NCI-H69 (cell line): ENCODE data around the gene GPR37.
A peak's percentile ranks its signal among the peaks of the same experiment; 100 is the strongest.

Experiments used
- DNase-seq: peaks from one replicate; lab custom pipeline; 2025; lab: John Stamatoyannopoulos, UW

Gene GPR37, protein sequence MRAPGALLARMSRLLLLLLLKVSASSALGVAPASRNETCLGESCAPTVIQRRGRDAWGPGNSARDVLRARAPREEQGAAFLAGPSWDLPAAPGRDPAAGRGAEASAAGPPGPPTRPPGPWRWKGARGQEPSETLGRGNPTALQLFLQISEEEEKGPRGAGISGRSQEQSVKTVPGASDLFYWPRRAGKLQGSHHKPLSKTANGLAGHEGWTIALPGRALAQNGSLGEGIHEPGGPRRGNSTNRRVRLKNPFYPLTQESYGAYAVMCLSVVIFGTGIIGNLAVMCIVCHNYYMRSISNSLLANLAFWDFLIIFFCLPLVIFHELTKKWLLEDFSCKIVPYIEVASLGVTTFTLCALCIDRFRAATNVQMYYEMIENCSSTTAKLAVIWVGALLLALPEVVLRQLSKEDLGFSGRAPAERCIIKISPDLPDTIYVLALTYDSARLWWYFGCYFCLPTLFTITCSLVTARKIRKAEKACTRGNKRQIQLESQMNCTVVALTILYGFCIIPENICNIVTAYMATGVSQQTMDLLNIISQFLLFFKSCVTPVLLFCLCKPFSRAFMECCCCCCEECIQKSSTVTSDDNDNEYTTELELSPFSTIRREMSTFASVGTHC

DNA sequence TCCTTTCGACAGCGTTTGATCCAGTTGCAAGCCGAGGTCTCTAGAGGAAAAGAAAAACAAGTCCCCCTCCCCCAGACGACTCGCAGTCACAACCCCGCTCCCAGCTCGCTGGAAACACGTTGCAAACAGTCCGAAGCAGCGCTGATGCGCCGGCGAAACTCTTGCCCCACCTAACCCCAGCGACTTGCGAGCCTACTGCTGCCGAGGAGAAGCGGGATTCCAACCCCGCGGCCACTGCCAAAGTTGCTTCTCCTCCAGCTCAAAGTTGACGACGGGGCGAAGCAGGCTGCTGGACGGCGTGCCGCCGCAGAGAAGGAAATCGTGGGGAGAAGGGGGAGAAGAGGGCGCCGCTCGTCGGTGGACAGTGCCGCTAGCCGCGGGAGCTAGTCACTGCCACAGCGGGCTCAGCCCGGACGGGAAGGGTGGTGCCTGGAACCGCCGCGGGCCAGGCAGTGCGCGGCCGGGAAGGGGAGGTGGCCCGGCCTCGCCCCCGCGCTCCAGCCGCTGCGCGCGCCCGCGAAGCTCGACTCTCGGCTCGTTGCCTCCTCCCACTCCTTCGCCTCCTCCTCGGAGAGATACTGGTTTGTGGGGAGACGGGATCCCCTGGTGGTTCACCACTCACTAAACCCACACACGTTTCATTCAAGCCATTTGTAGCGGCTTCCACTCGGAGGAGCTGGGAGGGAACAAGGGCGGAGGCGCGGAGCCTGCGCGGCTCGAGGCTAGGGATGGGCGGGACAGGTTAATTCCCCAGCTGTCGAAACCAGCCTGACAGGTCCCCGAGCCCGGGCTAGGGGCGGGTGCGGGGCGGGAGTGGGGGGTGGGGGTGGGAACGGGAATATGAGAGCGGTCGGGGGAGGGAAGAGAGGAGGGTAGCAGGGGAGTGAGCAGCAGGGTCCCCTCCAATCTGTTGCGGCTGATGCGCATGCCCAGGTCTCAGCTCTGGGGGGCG is at the start of gene GPR37:
Gene GPR37, minus strand, starts transcription at position 392 of the 952 bp plus-strand sequence. CDS start 816 bp downstream, outside the sequence.
- peak; percentile 96 for DNase-seq

DNA sequence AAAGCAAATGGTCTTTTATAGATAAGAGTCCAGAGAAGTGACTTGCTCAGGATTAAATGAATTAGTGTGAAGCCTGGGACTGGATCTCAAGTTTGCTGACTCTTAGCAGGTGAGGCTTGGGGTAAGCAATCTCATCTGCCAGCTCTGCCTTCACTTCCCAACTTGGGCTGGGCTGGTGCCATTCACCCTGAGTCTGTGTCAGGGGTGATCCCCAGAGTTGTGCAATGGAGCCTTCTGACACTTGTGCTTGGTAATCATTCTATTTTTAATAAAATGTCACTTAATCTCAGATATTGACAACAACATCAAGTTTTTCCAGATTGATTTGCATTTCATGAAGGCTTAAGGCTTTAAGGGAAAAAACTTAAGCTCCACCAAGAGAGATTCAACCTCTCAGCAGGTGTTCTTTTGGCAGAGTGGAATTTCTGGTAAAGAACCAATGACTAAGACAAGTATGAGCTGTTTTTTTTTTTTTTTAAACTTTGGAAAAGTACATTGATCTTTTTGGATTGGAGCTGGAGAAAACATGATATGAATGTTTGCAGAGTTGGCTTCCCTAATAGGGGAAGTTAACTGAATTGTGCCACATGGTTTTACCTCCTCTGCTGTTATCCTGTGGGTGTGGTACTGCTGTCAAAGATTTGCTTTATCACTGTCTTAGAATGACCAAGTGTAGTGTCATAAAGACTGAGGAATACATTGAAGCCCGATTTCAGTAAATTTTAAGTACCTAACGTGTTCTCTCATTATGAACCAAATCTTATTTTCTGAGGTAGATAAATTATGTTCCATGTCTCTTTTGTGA is 48.6 kb upstream of the GPR37 start:
- no peak for DNase-seq

DNA sequence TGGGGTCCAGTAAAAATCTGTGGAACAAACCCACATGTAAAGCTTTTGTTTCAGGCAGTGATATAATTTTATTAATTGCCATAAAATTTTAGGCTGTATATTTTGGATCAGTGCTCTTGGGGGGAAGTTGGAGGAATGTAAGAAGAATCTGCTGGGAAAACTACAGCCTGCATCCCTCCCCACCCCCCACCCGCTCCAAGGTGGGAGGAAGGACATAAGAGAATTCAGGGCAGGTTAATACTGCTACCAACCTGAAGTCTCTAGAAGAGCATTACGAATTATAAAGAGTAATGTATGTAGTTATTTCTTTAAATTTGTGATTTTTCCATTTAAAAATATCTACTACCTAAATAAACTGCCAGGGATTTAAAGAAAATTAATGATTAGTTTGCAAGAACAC is 47.2 kb upstream of the GPR37 start:
- no peak for DNase-seq

DNA sequence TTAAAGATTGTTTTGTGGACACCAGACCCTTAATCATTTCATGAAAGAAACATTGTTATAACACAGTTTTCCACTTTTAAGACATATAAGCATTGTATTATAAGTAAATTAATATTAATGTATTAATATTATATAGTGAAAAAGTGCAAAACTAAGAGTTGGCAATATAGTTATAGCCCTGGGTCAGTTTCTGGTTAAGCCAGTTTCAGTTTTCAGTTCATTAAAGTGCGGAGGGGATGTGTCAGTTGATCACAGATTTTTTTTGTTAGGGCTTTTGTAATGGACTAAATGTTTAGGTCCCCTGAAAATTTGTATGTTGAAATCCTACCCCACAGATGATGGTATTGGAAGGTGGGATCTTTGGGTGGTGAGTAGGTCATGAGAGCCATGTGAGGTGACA is 45.7 kb upstream of the GPR37 start:
- DNase-seq, result no peak

DNA sequence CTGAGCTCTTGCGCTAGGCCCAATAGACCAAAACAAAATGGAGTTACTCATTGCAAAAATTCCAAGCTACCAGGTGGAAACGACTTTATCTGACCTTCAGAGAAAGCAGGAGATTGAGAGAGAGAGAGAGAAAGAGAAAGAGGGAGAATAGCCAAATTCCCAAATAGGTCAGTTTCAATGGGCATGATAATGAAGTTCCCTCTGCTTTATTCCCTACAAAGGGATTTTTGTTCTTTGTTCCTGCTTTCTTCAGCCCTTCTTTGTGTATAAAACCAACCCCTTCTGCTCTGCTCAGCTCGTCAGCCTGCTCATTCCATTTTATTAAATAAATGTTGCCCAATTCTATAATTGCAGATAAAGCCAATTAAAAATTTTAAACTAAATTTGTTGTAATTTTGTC is 45.0 kb upstream of the GPR37 start:
- no peak for DNase-seq

DNA sequence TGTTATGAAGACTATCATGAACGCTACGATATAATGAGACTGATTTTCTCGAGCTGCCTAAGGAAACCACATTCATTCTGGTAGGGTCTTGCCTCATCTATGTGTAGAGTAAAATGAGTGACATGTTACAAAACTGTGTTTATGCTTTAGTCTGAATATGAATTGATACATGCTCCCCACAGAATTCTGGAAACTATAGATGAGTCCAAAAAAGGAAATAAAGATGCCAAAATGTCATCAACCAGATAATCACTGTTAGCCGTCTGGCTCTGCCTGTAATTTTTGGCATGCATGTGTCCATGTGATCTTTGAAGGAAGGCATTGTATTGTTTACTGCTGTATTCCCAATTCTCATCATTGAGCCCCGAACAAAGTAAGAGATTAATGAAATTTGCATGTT is 42.6 kb upstream of the GPR37 start:
- DNase-seq, result no peak

DNA sequence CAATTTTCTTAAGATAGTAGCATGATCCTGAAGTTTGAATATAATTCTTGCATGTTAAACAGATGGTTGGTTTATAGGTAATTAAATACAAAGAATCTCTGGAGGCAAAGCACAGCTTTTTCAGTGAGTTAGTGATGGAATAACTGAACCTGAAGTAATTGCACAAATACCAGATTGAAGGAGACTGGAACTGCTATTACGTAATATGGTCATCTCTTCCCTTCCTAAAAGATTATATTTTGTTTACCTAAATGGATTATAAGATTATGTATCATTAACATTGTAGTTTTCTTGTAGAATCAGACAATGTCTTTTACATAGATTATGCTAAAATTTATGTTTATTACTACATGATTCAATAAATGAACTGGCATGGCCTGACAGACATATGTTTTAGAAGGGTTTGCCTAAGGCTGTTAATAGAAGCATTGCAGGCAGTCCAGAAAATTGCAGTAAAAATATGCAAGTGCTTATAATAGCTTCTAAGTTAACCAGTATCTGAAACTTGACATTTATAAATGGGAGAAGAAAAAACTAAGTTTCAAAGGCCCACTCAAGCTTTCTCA is 35.8 kb upstream of the GPR37 start:
- DNase-seq, result peak; percentile 60

DNA sequence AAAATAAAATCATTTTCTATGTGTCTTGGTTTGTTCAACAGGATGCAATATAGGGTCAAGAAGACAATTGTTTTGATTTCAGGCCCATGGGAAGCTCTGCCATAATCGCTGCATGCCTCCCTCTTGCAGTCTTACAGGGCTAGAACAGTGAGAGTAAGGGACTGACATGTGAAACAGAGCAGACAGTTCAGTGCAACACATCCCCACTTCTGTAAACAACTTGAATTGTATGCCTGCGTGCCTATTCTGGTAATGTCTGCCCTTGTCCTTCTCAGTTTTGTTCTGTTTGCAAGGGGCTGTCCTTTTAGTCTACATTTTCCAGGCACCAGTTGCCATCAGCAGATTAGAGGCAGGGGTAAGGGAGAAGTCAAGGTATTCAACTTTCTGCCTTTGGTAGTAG is 34.8 kb upstream of the GPR37 start:
- DNase-seq, result no peak

DNA sequence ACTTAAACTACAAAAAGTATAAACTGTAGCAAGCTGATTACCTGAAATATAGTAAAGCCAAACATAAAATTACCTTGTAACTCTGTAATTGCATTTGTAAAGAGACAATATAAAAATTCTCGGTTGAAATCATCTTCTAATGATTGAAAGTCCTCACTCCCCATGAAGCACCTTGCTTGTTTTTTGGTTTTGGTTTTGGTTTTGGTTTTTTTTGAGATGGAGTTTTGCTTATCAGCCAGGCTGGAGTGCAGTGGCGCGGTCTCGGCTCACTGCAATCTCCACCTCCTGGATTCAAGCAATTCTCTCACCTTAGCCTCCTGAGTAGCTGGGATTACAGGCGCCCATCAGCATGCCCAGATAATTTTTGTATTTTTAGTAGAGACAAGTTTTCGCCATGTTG is 33.9 kb upstream of the GPR37 start:
- DNase-seq, result no peak

DNA sequence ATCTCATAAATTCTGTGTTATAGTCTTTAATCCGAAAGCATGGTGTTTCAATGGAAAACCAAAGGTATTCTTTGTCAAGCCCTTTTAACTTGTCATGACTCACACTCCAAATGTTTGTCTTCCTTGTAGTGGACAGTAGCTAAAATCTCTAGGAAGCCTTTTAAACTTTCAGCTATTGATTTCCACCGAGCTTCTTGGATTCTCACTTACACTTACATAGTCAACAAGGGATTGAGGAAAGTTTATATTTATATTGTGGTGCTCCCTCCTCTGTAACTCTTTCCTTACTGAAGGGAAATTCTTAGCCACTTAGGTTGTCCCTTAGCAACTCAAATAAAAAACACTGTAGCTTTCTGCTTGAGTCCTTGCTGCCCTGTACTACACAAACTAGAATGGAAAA is 31.2 kb upstream of the GPR37 start:
- no peak for DNase-seq

DNA sequence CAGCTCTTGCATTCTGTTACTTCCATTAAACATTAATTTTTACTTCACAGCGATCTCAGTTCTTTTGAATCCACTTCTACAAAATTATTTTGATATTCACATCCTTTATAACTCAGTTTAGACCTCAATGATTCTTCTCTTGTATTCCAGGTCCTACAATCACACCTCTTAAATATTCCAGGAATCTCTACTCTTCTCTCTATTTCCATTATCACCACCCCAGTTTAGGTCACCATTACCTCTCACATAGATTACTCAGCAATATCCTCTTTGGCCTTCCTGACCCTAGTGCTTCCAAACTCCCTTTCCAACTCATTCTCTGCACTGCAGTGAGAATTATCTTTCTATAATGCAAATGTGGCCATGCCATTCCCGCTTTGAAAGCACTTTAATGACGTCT is 27.1 kb upstream of the GPR37 start:
- DNase-seq, result no peak

DNA sequence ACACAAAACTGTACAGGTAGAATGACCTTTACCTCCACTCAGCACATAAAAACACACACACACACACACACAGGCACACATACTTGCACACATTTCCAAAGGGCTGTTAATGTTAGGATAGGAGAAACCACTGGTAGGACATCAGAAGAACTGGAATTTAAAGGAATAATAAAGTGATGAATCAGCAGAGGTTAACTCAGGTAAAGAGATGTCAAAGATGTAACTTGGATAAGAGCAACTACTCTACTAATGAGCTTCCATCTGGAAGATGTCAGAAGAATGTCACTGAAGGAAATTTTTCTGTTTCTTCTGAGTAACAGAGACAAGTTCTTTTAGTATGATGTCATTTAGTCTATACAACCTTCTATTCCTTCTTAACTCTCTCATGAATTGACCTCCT is 26.4 kb upstream of the GPR37 start:
- no peak for DNase-seq

DNA sequence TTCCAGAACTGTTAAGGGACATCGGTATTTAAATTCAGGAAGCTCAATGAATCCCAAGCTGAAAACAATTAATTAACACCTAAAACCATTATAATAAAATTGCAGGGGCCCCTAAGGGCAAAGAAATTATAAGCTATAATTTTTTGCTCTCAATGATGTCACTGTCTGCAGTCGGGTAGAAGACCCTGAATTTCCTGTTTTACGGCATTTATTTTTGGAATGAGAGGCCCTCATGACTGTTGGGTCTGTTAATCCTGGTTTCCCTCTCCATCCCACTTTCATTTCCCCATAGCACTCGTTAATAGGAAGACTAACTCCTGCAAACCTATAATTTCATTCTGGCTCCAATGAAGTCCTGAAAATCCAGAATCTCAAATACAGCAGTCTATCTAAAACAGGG is 25.8 kb upstream of the GPR37 start:
- no peak for DNase-seq

DNA sequence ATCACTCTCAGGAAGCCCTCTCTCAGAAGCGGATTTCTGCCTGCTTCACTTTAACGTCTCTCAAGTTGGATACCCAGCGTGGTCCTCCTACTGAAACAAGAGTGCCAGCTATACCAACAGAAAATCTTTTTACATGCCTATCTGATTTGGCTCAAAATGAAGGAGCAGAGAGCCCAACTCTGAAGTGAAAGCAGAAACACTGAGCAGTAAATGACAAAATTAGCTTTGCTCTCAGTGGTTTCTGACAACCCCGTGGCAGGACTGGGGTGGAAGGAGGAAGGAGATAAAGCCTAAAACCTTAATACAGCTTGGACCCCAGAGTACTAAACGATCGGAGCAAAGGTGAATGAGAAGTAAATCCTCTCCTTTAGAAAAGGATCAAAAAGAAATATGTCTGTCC is 25.1 kb upstream of the GPR37 start:
- DNase-seq, result no peak

DNA sequence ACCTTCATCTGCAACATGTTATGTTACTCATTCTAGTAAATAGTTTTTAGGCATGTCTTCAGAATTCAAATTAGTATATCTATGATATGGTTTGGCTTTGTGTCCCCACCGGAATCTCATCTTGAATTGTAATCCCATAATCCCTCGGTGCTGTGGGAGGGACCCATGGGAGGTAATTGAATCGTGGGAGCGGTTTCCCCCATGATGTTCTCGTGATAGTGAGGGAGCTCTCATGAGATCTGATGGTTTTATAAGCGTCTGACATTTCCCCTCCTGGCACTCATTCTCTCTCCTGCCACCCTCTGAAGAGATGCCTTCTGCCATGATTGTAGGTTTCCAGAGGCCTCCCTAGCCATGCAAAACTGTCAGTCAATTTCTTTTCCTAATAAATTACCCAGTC is 20.4 kb upstream of the GPR37 start:
- DNase-seq, result peak; percentile 28

DNA sequence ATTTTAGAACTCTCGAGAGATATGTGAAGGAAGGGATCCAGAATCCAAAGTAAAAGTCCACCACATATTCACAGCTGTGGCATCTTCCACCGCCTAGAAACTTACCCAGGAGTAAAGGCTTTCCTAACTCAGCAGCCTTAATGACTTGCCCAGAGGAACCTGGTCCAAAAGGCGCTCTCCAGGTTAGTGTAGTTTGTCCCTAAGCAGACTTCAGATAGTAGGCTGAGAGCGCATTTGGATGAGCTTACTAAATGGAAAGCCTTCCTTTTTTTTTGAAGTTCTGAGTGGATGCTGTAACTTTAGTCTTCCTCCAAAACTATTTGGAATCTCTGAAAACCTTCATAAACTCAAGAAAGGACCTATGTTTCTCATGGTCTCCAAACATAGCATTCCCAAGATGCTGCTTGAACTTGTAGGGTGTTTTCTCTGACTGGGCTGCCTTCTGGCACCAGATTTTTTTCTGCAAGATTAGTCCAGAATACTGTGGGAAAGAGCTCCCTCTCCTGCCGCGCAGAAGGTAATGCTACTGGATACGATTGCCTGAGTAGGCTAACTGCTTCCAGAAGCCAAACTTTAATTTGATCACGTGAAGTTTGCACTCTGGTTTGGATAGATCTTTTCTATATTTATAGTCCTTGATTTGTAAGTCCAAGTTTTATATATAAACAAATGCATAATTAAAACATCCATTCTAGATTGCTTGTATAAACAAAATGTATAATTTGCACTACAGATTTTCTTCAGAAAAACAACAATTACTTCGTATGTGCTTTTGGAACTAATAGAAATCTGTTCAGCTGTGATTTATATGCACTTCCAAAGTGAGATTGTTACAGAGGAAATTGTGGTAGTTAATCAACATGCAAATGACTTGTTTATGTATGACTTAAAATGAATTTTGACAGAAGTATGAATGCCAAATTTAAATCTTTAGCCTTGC is 19.6 kb upstream of the GPR37 start:
- DNase-seq, result peak; percentile 82

DNA sequence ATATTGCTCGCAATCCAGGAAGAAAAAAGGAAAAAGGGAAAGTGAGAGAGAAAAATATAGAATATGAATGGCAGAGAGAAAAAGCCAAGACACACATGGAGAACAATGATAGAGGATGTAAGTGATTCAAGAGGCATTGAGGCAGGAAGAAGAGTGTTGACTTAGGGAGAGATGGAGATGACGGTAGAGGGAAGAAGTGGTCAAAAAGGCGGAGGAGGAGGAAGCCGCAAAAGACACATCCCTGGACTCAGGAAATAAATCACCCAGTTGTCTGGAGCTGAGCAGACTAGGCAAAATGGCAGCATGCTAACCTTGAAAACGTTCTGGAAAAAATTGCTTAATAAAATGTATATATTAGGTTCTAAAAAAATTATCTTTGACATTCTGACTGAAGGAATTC is 17.7 kb upstream of the GPR37 start:
- DNase-seq, result no peak

DNA sequence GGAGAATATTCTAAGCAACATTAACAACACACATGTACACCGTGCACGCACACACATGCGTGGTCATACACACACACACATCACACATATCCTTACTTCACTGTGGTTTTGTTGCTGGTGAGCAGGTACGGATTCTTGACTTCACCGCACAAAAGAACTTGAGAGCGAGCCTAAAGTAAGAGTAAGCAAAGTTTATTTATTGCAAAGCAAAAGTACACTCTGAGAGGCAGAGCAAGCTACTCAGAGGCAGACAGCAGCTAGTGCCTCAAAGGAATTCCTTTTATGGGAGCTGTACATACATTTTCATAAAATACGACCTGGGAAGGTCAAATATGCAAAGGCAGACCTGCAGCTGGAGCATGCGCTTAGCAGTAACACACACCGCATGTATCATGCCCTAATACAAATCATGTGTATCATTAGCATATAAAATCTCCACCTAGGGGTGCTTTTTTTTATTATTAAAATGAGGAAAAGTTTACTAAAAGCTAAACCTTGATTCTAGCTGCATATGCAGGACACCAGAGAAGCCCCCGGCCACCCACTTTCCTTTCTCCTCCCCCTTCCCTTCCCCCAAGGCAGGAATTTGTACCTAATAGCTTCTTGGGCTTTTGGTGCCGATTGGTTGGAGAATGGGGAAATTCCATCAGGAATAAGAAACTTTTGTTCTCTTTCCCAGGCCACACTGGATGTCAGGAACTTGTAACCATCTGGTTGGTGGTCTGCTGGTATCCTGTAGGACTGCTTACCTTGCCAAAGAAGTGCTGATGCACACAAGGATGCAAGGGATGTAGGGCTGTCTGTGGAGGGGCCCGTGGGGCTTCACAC is 16.5 kb upstream of the GPR37 start:
- no peak for DNase-seq

DNA sequence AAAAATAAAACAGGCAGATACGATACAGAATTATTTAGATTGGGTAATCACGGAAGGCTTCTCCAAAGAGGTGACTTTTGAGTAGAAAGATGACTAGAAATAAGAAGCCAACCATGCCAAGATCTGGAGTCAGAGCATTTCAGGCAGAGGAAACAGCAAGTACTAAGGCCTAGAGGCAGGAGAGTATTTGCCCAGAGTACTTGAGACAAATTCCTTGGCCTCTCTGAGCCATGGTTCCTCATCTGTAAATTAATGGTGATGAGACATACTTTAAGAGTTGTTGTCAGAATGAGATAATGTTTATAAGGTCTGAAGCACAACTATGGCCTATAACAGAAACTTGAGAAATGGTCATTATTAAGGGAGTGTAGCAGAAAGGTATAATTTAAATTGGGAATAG is 15.8 kb upstream of the GPR37 start:
- DNase-seq, result no peak
